Tibial nerve (tissue), 4 donors: Measurements from ENCODE around the gene FBN1.

ENCODE experiments used
- CTCF ChIP-seq, 5 experiments: fragments of 200-600 bp in 3 of 5; fragments of 450-650 bp in 2 of 5; sonication (generic) in 3 of 5; IDR thresholded peaks; one replicate each; pipeline ENCODE4 v1.5.1; 2016 to 2019; ENCODE audit warnings: antibody characterized with exemption in 5 of 5, mild to moderate bottlenecking in 3 of 5, moderate library complexity in 2 of 5
- EP300 ChIP-seq, 2 donors: sonication (generic); formaldehyde crosslinking; IDR thresholded peaks; one replicate each; pipeline ENCODE4 v1.6.1; 2017; ENCODE audit warnings: antibody characterized with exemption in 2 of 2, mild to moderate bottlenecking in 1 of 2
- POLR2A ChIP-seq, 2 donors: fragments of 450-650 bp; IDR thresholded peaks; one replicate each; pipeline ENCODE4 v1.6.1; 2017; ENCODE audit warnings: antibody characterized with exemption in 2 of 2, mild to moderate bottlenecking in 2 of 2, moderate library complexity in 2 of 2

GRCh38 chr15:48643206-48643605, 2.3 kb downstream of the FBN1 start:
- no peak for TF ChIP-seq CTCF (IDR thresholded peaks at IDR 0.05)
- no peak for TF ChIP-seq POLR2A (IDR thresholded peaks at IDR 0.05)
- TF ChIP-seq EP300 (IDR thresholded peaks at IDR 0.05), result peak in 1 of 2 donors; percentile 14
